ENCODE results near the gene CASP10.

Gene CASP10

GRCh38 chr2:201196003-201196402 lies 13.1 kb downstream of the CASP10 start:
- Mint-ChIP-seq H3K4me3 (no peak overlapping the region), H3K4me1 (ENCODE audit: low read depth) (peaks cover 49% of the 10 kb centered on the region), H3K27me3 (ENCODE audit: low read depth) (no peaks in the 10 kb centered on the region), H3K9me3 (no peaks in the 10 kb centered on the region), H3K36me3 (ENCODE audit: low read depth) (peaks cover 66% of the 10 kb centered on the region), H3K27ac (no peak overlapping the region)
- DNase-seq (ENCODE audit: low spot score) = no peak

GRCh38 chr2:201196803-201197202 lies 13.9 kb downstream of the CASP10 start:
- Mint-ChIP-seq H3K9me3 (no peaks in the 10 kb centered on the region), H3K4me3 (no peak overlapping the region), H3K27ac (no peak overlapping the region), H3K27me3 (ENCODE audit: low read depth) (no peaks in the 10 kb centered on the region), H3K36me3 (ENCODE audit: low read depth) (peaks cover 63% of the 10 kb centered on the region), H3K4me1 (ENCODE audit: low read depth) (peaks cover 41% of the 10 kb centered on the region)
- no peak for DNase-seq (ENCODE audit: low spot score)

- Mint-ChIP-seq H3K27ac (no peak overlapping the region), H3K9me3 (no peaks in the 10 kb centered on the region), H3K27me3 (ENCODE audit: low read depth) (no peaks in the 10 kb centered on the region), H3K4me1 (ENCODE audit: low read depth) (peaks cover 33% of the 10 kb centered on the region), H3K36me3 (ENCODE audit: low read depth) (peaks cover 60% of the 10 kb centered on the region), H3K4me3 (no peak overlapping the region)
- no peak for DNase-seq (ENCODE audit: low spot score)
These were observed 14.8 kb downstream of the CASP10 start for GRCh38 chr2:201197781-201198180.

GRCh38 chr2:201199847-201200246 lies 16.9 kb downstream of the CASP10 start:
- H3K9me3 Mint-ChIP-seq = no peaks in the 10 kb centered on the region
- H3K27me3 Mint-ChIP-seq (ENCODE audit: low read depth) = no peaks in the 10 kb centered on the region
- peaks cover 21% of the 10 kb centered on the region for H3K4me1 Mint-ChIP-seq (ENCODE audit: low read depth)
- H3K36me3 Mint-ChIP-seq (ENCODE audit: low read depth) = peaks cover 56% of the 10 kb centered on the region
- no peak for DNase-seq (ENCODE audit: low spot score)
- no peak overlapping the region for H3K4me3 Mint-ChIP-seq
- H3K27ac Mint-ChIP-seq = no peak overlapping the region

GRCh38 chr2:201200345-201200744 lies 17.4 kb downstream of the CASP10 start:
- no peaks in the 10 kb centered on the region for H3K27me3 Mint-ChIP-seq (ENCODE audit: low read depth)
- no peaks in the 10 kb centered on the region for H3K9me3 Mint-ChIP-seq
- H3K27ac Mint-ChIP-seq = no peak overlapping the region
- H3K36me3 Mint-ChIP-seq (ENCODE audit: low read depth) = peaks cover 52% of the 10 kb centered on the region
- peaks cover 18% of the 10 kb centered on the region for H3K4me1 Mint-ChIP-seq (ENCODE audit: low read depth)
- H3K4me3 Mint-ChIP-seq = no peak overlapping the region
- DNase-seq (ENCODE audit: low spot score) = no peak

GRCh38 chr2:201201371-201201770 lies 18.4 kb downstream of the CASP10 start:
- Mint-ChIP-seq H3K4me3 (no peak overlapping the region), H3K27ac (no peak overlapping the region), H3K4me1 (ENCODE audit: low read depth) (peaks cover 12% of the 10 kb centered on the region), H3K9me3 (no peaks in the 10 kb centered on the region), H3K27me3 (ENCODE audit: low read depth) (no peaks in the 10 kb centered on the region), H3K36me3 (ENCODE audit: low read depth) (peaks cover 47% of the 10 kb centered on the region)
- DNase-seq (ENCODE audit: low spot score) = no peak

GRCh38 chr2:201203916-201204654 lies 21.1 kb downstream of the CASP10 start:
- no peaks in the 10 kb centered on the region for H3K27me3 Mint-ChIP-seq (ENCODE audit: low read depth)
- H3K9me3 Mint-ChIP-seq = no peaks in the 10 kb centered on the region
- peaks cover 43% of the 10 kb centered on the region for H3K36me3 Mint-ChIP-seq (ENCODE audit: low read depth)
- H3K4me1 Mint-ChIP-seq (ENCODE audit: low read depth) = peaks cover 8% of the 10 kb centered on the region
- H3K4me3 Mint-ChIP-seq = no peak overlapping the region
- no peak for DNase-seq (ENCODE audit: low spot score)
- no peak overlapping the region for H3K27ac Mint-ChIP-seq

GRCh38 chr2:201204655-201205514 lies 21.9 kb downstream of the CASP10 start:
- Mint-ChIP-seq H3K27me3 (ENCODE audit: low read depth) (no peaks in the 10 kb centered on the region), H3K4me3 (no peak overlapping the region), H3K4me1 (ENCODE audit: low read depth) (peaks cover 7% of the 10 kb centered on the region), H3K36me3 (ENCODE audit: low read depth) (peaks cover 44% of the 10 kb centered on the region), H3K27ac (no peak overlapping the region), H3K9me3 (no peaks in the 10 kb centered on the region)
- no peak for DNase-seq (ENCODE audit: low spot score)

- H3K4me1 Mint-ChIP-seq (ENCODE audit: low read depth) = peaks cover 8% of the 10 kb centered on the region
- peaks cover 43% of the 10 kb centered on the region for H3K36me3 Mint-ChIP-seq (ENCODE audit: low read depth)
- no peak overlapping the region for H3K4me3 Mint-ChIP-seq
- H3K27ac Mint-ChIP-seq = no peak overlapping the region
- no peaks in the 10 kb centered on the region for H3K27me3 Mint-ChIP-seq (ENCODE audit: low read depth)
- H3K9me3 Mint-ChIP-seq = no peaks in the 10 kb centered on the region
- DNase-seq (ENCODE audit: low spot score) = no peak
These were observed 22.5 kb downstream of the CASP10 start for GRCh38 chr2:201205515-201205849.

GRCh38 chr2:201208563-201209252 lies 25.8 kb downstream of the CASP10 start:
- no peaks in the 10 kb centered on the region for H3K27me3 Mint-ChIP-seq (ENCODE audit: low read depth)
- peaks cover 35% of the 10 kb centered on the region for H3K36me3 Mint-ChIP-seq (ENCODE audit: low read depth)
- H3K4me1 Mint-ChIP-seq (ENCODE audit: low read depth) = peaks cover 16% of the 10 kb centered on the region
- DNase-seq (ENCODE audit: low spot score) = no peak
- no peaks in the 10 kb centered on the region for H3K9me3 Mint-ChIP-seq
- no peak overlapping the region for H3K4me3 Mint-ChIP-seq
- no peak overlapping the region for H3K27ac Mint-ChIP-seq

- Mint-ChIP-seq H3K4me3 (no peak overlapping the region), H3K4me1 (ENCODE audit: low read depth) (peaks cover 21% of the 10 kb centered on the region), H3K9me3 (no peaks in the 10 kb centered on the region), H3K36me3 (ENCODE audit: low read depth) (peaks cover 40% of the 10 kb centered on the region), H3K27me3 (ENCODE audit: low read depth) (no peaks in the 10 kb centered on the region), H3K27ac (no peak overlapping the region)
- no peak for DNase-seq (ENCODE audit: low spot score)
These were observed 33.0 kb downstream of the CASP10 start for GRCh38 chr2:201215963-201216362.

GRCh38 chr2:201216918-201217317 lies 34.0 kb downstream of the CASP10 start:
- H3K4me1 Mint-ChIP-seq (ENCODE audit: low read depth) = peaks cover 15% of the 10 kb centered on the region
- H3K27me3 Mint-ChIP-seq (ENCODE audit: low read depth) = no peaks in the 10 kb centered on the region
- H3K27ac Mint-ChIP-seq = no peak overlapping the region
- H3K4me3 Mint-ChIP-seq = no peak overlapping the region
- H3K9me3 Mint-ChIP-seq = no peaks in the 10 kb centered on the region
- peaks cover 39% of the 10 kb centered on the region for H3K36me3 Mint-ChIP-seq (ENCODE audit: low read depth)
- no peak for DNase-seq (ENCODE audit: low spot score)

GRCh38 chr2:201218780-201219179 lies 35.8 kb downstream of the CASP10 start:
- Mint-ChIP-seq H3K27me3 (ENCODE audit: low read depth) (no peaks in the 10 kb centered on the region), H3K27ac (no peak overlapping the region), H3K36me3 (ENCODE audit: low read depth) (peaks cover 45% of the 10 kb centered on the region), H3K4me1 (ENCODE audit: low read depth) (peaks cover 24% of the 10 kb centered on the region), H3K9me3 (no peaks in the 10 kb centered on the region), H3K4me3 (no peak overlapping the region)
- no peak for DNase-seq (ENCODE audit: low spot score)
